DMS 273 (cell line): ENCODE measurements around the gene FGF18.
A peak's percentile ranks its signal among the peaks of the same experiment; 100 is the strongest.

Experiments used
- DNase-seq: peaks from one replicate; lab custom pipeline; 2025; ENCODE audit not compliant: unreplicated experiment; lab: John Stamatoyannopoulos, UW

Gene FGF18

DNA sequence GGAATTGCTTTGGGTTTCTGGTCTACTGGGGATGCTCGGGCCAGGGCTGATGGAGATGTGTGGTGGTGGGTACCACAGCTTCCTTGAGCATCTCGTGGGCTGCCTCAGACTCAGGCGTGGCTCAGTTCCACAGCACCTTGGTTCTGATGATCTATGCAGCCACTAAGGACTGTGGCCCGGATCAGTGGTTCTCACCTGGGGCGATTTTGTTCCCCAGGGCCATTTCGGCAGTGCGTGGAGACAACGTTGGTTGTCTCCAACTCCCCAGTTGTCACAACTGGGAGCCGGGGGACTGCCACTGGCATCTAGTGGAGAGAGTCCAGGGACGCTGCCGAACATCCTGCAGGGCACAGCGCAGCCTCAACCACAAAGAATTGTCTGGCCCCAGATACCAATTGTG lies 47.7 kb downstream of the FGF18 start:
- no peak for DNase-seq

DNA sequence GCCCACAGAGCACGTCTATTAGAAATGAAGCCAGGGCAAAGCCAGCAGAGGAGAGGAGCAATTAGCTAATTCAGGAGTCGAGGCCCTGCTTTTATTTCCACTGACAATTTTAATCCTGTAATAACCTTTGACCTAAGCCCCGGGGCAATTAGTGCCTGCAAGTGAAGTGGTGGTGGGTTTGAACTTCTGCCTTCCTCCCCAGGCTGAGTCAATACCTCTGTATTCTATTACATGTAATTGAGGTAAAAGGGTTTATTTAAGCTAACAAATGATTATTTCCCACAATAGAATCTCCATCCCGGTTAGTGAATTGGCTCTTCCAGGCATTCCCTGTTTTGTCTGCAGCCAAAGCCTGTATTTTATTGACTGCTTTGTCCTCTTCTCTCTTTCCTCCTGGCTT lies 49.9 kb downstream of the FGF18 start:
- no peak for DNase-seq

DNA sequence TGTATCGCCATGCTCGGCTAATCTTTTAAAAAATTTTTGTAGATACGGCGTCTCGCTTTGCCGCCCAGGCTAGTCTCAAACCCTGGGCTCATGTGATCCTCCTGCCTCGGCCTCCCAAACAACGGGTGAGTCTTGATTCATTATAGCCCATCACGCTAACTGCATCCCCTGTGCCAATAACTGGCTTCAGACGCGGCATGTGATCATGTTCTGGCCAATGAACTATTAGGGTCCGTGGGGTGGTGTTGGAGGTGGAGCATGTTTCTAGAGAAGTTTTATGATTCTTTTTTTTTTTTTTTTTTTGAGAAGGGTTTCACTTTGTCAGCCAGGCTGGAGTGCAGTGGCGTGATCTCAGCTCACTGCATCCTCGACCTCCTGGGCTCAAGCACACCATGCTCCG lies 51.0 kb downstream of the FGF18 start:
- DNase-seq: no peak

DNA sequence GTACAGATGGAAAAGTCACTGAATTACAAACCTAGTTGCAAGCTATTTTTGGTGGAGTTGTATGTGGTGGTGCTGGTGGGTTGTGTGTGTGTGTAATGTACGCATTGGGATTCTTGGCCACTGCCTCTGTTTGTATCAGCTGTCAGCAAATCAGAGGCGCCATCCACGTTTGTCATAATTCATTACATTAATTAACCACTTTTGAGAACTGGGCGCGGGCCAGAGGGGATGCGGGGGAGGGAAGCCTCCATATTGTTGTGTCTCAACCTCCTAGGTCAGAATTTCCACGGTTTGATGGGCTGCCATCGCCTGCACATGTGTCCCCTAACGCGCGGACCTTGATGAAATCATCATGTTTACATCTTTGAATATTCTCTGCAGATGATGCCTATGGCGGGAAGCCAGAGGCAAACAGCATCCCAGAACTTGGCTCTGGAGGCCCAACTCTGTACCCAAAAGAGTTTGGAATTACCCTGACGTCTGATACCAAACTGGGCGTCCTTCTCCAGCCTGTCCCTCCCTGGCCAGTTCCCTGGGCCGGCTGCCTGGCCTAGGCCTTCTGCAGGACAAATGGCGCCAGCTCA lies 54.9 kb downstream of the FGF18 start:
- no peak for DNase-seq

DNA sequence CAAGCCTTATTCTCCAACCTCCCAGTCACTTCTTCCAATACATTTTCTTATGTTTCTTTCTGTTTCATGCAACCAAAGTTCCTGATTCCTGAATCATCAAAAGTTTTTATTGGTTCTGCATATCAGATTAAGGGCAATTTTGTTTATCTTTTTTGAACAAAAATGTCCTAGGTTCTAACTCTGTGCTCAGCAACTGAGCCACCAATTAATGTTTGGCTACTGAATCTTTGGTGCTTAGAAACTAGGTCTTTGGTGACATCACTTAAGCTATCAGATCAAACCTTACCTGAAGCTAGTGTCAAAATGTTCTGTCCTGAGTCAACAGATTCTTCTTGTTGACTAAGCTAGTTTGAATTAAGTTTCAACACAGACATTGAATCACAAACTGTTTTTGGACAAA lies 56.1 kb downstream of the FGF18 start:
- no peak for DNase-seq

DNA sequence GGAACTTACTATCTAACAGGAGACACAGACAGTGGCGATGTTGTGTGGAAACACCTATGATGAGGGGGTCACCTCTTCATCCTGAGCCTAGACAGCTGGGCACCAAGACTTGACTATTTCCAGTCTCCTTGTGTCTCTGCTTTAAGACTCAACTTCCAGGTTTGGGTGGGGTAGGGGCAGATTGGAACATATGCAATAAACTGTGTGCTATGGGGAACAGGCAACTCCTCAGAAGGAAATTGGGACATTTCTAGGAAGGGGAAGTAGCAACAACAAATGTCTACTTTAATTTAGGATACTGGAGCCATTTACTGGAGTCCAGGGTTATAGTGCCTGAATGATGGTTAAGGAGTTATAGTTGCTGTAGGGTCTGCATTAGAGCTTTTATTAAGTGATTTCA lies 57.3 kb downstream of the FGF18 start:
- no peak for DNase-seq

DNA sequence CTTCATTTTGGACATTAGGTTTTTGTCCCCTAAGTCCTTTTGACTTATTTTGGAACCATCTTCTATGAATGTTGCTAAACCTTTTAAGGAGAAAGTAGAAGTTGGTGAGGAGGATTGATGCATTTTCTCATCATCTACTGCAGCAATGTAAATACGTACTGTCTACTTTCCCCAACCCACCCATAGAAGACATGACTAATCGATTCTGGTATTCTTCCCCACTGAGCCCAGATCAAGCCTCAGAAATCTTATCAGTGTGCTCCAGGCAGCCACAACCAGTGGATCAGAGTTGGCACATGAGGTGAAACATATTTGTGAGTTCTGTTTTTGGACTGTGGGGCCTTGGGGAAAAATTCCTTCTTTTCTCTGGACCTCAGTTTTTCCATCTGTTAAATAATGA lies 57.7 kb downstream of the FGF18 start:
- no peak for DNase-seq

DNA sequence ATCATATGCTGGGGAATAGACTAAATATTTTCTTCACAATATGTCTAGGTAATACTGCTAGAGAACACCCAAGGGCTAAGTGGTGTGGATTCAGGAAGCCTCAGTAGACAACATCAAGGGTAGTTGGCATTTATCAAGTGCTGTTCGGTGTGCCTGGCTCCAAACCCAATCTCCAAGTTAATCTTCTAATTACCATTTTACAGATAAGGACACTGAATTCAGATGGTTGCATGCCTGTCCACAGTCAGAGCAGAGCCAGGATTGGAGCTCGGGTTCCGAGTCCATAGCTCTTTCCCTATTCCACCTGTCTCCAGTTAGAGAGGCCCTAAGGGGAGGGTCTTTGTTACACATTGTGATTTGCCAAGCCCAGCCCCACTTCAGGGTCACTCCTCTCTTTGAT lies 58.2 kb downstream of the FGF18 start:
- DNase-seq: no peak

DNA sequence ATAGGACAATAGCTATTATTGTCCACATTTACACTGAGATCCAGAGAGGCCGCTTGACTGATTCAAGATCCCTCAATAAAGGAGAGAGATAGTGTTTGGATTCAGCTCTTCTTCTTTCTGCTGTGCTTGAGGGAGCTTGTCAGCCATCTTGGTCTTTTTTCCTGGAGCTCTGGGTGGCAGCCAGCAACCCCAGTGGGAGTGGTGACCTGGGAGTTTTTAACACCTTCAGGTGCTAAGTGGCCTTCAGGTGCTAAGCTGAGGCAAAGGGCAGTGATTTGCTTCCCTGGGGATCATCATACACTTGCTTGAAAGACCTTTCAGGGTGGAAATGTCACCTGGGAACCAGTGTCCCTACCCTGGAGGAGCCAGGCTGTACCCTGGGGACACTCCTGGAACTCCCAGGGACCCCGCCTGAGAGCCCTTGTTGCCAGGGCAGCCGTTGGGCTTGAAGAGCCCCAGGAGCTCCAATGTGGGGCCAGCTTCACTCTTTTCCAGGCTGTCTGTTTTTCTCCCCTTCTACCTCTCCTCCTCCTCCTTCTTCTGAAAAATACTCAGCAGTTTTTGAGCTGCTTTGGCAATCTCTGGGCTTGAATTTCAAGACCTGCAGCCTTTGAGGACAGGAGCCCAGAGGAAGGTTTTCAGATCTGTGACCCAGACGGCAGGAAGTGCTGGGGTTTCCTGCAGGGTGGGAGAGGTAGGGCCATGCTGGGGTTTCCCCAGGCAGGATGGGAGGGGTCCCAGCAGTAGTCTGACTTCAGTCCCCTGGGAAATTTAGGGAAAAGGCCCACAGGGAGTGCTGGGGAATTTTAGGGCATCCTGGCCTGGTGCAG lies 59.7 kb downstream of the FGF18 start:
- DNase-seq: no peak

DNA sequence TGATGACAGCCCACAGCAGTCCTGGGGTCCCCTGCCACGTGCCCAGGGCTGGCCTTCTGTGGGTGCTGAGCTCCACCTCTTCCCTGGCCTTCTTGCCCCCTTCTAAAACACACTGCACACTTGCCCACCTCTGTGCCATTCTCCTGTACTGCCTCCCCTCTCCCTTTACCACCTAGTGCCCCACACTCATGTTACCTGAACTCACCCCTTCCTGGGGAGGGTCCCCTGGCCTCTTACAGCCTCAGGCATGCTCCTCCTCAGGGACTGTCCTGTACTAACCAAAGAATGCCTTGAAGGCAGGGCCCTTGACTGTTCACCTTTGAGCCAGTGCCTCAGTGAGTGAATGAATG lies 60.3 kb downstream of the FGF18 start:
- DNase-seq: no peak

DNA sequence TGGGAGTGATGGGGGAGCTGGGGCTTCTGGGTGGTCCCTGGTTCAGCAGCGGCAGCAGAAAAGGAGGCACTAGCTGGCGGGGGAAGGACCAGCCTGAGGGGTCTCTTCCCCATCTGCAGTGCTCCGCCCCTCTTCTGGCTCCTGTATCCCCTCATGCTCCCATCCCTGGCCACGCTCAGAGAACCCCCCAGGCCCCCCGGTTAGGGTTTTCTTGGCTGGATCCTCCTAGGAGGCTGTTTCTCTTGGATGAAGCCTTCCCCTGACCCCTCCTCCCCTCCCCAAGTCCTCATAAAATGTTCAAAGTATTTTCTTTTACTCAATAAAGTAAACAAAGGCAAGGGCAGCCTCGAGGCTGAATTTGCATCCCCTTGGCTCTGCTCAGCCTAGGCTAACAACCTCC lies 60.8 kb downstream of the FGF18 start:
- DNase-seq: no peak

DNA sequence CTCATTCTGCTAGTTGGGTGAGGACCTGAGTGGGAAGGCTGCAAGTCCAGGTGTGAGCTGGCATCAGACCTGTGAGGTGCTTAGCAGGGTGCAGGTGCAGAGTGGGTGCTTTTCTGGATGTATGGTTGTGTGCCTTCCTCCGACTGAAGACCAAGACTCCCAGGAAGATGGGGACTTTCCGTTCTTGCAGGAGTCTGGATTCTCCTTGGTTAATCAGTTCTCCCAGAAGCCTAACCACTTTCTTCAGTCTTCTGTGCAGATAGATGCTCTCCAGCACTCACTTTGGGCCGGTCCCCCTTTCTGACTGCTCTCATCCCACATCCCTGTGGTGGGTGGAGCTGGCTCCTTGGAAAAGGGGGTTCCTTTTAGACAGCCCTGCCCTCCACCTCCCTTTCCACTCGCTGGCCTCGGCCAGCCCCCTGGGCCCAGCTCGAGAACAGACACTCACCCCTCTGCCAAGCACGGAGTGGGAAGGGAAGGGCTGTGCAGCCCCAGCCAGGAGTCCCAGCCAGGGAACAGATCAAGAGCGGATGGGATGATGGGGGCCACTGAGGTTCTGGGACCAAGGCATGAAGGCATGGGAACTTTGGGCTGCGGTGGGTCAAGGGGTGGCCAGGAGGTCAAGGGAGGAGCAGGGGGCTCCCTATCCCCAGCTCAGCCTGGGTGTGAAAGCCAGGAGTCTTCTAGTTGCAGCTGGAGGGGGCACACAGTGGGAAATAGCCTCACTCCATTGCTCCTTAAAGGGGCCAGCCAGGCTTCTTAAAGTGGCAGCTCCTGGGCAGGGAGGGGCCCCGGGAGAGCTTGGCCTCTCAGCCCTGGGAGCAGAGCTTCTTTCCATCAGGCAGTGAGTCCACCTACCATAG lies 62.4 kb downstream of the FGF18 start:
- DNase-seq: no peak

DNA sequence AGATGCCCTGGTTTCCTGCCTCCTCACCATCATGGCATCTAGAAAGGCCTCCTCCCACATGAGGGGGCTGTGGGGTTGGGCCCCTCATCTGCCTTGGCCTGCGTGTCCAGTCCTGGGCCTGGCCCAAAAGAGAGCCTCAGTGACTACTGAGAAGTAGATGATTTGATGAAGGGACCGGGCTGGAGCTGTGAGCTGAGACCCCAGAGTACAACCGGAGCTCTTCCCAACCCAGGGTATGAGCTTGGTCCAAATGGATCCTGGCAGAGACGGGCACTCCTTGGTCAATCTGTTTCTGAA lies 62.9 kb downstream of the FGF18 start:
- no peak for DNase-seq

DNA sequence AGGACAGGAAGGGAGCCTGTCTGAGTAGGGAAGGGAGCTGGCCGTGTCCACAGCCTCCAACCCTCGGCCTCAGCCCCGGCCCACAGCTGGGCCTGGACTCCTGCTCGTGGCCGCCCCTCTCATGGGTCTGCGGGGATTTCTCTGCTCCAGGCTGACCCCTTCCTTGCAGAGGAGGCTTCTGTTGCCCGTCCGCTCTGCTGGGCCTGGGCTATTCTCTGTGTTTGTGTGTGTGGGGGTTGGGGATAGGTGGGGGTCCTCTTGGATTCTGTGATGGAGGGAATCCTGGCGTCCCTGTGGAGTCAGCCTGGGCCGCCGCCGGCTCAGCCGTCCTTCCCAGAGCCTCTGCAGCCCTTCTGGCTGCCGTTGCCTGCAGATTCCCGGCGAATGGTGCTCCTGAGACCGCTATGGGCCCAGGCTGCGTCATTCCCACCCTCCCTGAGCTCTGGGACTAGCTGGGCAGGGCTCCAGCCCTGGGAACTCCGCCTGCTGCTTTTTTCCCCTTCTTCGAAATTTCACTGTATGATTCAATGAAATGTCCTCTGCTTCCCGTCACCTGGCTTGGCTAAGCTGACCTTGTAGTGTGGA lies 64.2 kb downstream of the FGF18 start:
- no peak for DNase-seq

DNA sequence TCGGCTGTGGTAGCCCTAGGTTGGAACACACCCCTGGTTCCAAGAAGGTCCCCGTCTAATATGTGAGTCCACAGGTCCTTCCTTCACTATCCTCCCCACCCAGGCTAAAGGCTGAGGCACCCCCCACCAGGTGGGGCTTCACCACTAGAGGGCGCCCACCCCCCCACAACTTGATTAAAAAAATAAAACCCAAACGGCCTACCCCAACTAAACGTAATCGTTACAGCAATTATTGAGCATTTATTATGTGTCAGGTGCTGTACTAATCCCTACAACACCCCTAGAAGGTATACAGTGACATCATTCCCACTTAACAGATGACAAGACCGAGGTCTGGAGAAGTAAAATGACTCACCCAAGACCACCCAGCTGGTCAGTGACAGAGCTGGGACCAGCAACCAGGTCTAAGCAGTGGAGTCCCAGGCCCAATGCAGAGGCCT lies 65.0 kb downstream of the FGF18 start:
- DNase-seq: peak; percentile 57

DNA sequence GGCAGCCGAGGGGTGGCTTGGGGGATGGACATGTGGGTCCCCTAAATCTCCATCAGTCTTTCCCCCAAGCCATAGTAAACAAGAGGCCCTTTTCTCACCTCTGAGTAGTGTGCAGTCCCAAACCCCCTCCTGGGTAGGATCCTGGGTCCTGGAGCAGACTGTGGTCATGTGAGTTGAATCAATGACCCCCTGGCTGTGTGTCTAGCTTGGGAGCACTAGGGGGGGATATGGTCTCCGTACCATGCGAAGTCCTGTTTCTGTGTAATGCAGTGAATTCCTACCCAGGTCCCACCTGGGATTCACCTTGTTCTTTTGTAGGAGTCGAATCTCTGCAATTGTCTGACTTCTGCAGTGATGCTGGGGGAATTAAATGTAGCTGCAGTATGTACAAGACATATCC lies 66.2 kb downstream of the FGF18 start:
- no peak for DNase-seq

DNA sequence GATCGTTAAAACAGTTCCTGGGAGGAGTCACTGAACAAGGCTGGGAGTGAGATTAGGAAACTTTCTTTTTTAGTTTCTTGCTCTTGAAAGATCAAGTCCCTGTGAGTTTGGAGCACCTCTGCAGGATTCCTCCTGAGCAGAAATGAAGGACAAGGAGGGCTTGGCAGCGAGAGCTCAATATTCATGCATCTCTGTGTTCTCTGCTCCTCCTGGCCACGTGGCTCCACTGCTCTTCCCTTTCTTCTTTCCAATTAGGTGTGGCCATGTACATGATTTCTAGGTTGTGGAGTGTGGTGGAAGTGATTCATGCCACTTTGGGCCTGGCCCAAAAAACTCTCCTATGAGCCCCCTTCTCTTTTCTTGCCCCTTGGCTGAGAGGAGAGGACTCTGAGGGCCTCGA lies 67.2 kb downstream of the FGF18 start:
- no peak for DNase-seq

DNA sequence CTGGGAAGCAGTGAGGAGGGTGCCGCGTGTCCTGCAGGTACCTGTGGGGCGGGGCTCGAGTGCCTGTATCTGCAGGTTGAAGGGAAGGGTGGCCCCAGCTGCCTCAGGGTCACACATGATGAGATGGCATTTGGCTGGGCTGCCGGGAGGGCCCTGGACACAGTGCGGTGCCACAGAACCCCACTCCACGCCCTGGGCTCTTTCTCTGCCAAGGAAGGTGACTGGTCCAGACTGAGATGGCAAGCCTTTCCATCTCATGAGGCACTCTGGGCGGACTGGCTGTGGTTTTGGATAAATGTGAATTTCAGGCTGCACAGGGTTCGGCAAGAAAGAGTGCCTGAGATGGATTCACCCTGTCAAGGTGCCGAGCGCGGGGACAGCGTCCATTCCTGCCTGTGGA lies 69.4 kb downstream of the FGF18 start:
- no peak for DNase-seq

DNA sequence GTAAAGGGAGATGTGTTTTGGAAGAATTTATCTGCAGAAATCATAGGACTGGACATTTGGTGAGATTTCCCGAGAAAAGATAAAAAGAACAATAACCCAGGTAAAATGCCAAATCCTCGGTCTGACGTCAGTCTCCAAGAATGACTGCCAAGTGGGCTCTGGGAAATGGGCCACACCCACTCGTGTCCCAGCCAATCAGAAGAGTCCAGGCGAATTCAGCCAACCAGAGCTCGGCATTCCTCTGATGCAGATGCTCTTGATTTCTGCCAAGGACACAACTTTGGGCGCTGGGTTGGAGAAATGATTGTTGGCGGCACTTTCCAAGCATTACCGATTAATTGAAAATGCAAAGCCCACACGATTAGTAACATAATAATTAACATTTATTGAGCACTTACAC lies 73.3 kb downstream of the FGF18 start:
- peak; percentile 87 for DNase-seq

DNA sequence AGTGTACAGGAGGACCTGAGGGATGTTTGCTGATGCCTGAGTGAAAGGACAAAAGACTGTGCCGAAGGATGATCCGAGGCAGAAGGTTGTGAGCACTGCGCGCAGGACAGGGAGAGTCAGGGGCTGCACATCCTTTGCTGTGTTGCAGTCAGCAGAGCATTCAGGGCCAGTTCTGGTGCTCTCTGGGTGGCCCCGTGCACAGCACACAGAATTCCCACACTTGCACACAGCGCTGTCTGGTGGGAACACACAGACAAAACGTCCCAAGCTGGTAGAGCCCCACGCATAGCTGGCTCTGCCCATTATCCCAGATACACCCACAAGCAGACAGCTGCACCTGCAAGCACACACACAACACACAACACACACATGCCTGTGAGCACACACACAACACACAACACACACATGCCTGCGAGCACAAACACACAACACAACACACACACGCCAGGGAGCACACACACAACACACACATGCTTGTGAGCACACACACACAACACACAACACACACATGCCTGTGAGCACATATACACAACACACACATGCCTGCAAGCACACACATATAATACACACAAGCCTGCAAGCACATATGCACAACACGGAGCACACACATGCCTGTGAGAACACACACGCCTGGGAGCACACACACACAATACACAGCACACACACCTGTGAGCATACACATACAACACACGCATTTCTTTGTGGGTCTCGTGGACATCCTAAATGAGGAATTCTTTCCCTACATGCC lies 74.4 kb downstream of the FGF18 start:
- DNase-seq: peak; percentile 55

DNA sequence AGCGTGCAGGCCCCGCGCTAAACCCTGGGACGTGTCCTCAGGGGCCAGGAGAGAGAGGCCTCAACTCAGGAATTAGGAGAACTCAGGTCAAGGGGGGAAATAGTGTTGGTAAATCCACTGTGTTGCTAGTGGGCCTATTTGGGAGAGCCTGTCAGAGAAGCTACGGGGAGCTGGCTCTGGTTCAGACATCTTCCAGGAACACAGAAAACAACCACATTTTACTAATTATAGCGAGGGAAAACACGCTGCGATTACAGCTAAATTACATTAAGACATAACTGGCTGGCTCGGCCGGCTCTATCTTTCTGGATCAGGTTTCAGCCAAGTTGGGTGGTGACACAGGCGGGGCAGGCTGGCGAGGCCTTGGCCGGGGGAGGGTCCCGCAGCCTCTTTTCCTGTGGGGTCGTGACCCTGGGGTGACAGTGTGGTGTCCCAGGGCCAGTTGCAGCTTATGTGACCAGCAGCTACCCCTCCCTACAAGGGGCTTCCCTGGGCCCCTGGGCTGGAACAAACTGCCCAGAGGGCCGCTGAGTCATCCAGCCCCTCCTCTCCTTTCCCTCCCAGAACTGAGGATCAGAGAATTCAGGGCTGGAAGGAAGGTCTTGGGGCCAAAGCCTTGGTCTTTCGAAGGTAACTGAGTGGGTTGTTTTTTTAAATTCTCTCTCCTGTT lies 75.1 kb downstream of the FGF18 start:
- DNase-seq: peak; percentile 83
